Hepatocyte (in vitro differentiated cells): ENCODE measurements around the gene OLFML1. TPM values are rescaled to one million over a fixed set of nuclear protein-coding genes. Genes with fewer than 3 reads are reported as not detected.

Source experiments
- DNase-seq: peaks from one replicate; pipeline ENCODE4 v3.0.0-alpha.2; 2016; ENCODE audit warnings: low spot score
- H2AFZ ChIP-seq: fragments of 200-600 bp; sonication (generic); 2 replicates; pipeline ENCODE4 v1.6.0; 2016; ENCODE audit warnings: antibody characterized with exemption, mild to moderate bottlenecking
- H3K27ac ChIP-seq: fragments of 200-600 bp; sonication (generic); 2 replicates; pipeline ENCODE4 v1.5.1; 2016; ENCODE audit warnings: mild to moderate bottlenecking
- H3K27me3 ChIP-seq: fragments of 200-600 bp; sonication (generic); 2 replicates; pipeline ENCODE4 v1.6.1; 2016
- H3K36me3 ChIP-seq: fragments of 200-600 bp; sonication (generic); replicated peaks from 2 replicates; pipeline ENCODE4 v1.5.1; 2016; ENCODE audit warnings: low read depth; ENCODE audit not compliant: insufficient read depth
- H3K4me1 ChIP-seq: fragments of 200-600 bp; sonication (generic); 2 replicates; pipeline ENCODE4 v1.5.1; 2016; ENCODE audit warnings: mild to moderate bottlenecking, moderate library complexity; ENCODE audit not compliant: insufficient read depth
- H3K4me2 ChIP-seq: fragments of 200-600 bp; sonication (generic); 2 replicates; pipeline ENCODE4 v1.6.0; 2016
- H3K4me3 ChIP-seq: fragments of 200-600 bp; sonication (generic); 2 replicates; pipeline ENCODE4 v1.5.1; 2016; ENCODE audit warnings: mild to moderate bottlenecking
- H3K79me2 ChIP-seq: fragments of 200-600 bp; sonication (generic); 2 replicates; pipeline ENCODE4 v1.6.0; 2017; ENCODE audit warnings: mild to moderate bottlenecking
- H3K9me2 ChIP-seq: fragments of 200-600 bp; sonication (generic); replicated peaks from 2 replicates; pipeline ENCODE4 v1.6.0; 2017; ENCODE audit warnings: mild to moderate bottlenecking; ENCODE audit not compliant: insufficient read depth
- H3K9me3 ChIP-seq: fragments of 200-600 bp; sonication (generic); 2 replicates; pipeline ENCODE4 v1.5.1; 2016; ENCODE audit warnings: low read depth, mild to moderate bottlenecking
- H4K20me1 ChIP-seq: fragments of 200-600 bp; sonication (generic); 2 replicates; pipeline ENCODE4 v1.6.0; 2016; ENCODE audit warnings: mild to moderate bottlenecking; ENCODE audit not compliant: insufficient read depth, poor library complexity, severe bottlenecking
- EZH2 ChIP-seq: fragments of 200-600 bp; sonication (generic); IDR thresholded peaks from 2 replicates; pipeline ENCODE4 v1.6.1; 2016; ENCODE audit warnings: antibody characterized with exemption, mild to moderate bottlenecking, borderline replicate concordance
- EZH2phosphoT487 ChIP-seq: fragments of 200-600 bp; sonication (generic); IDR thresholded peaks from one replicate; pipeline ENCODE4 v1.6.1; 2018; ENCODE audit warnings: antibody characterized with exemption, mild to moderate bottlenecking, low read depth, moderate library complexity; ENCODE audit not compliant: unreplicated experiment, severe bottlenecking
- WGBS: methylation state at CpG from one replicate; pipeline ENCODE4 v1.1.6; 2016; ENCODE audit warnings: low lambda C conversion rate; ENCODE audit errors: missing lambda C conversion rate; 5-methylcytosine and 5-hydroxymethylcytosine counted together
- polyA plus RNA-seq: library from polyadenylated mRNA; unstranded; fragments of >200 nt; fragmentation: Nextera tagmentation; extraction: Ambion mirVana; gene quantifications from 2 replicates; pipeline ENCODE4 v1.2.1, GENCODE V29; 2016
- total RNA-seq: library from RNA; depleted of rRNA; stranded (reverse); fragments of >200 nt; gene quantifications from 2 replicates; pipeline ENCODE4 v1.2.3, GENCODE V29; 2014
- TF ChIP-seq, protein P1 (sequence below): fragments of 200-600 bp; sonication (generic); IDR thresholded peaks from 2 replicates; pipeline ENCODE4 v1.5.1; 2016; ENCODE audit warnings: antibody characterized with exemption, mild to moderate bottlenecking; ENCODE audit not compliant: poor library complexity

Gene OLFML1
- total and polyA plus RNA-seq, 2 experiments from 2014 or later = 9.3 to 10.9 TPM

DNA sequence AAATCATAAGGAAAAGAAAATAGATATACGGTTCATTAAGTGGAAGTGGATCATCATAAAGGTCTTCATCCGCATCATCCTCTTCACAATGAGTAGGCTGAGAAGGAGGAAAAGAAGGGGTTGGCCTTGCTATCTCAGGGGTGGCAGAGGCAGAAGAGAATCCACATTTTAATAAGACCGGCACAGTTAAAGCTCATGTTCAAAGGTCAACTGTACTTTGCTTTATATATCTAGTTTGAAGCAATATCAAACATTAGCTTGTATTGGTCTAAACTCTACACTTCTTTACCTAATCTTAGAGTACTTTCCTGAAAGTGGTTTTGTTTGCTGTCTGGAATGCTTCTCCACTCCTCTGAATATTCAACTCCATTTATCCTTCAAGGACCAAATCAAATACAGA lies 22.8 kb downstream of the OLFML1 start:
- DNase-seq = no peak
- Histone ChIP-seq H3K9me2 (no peaks in the 10 kb centered on the region), H3K79me2 (no peaks in the 10 kb centered on the region), H3K27me3 (no peaks in the 10 kb centered on the region), H3K4me1 (peaks cover 31% of the 10 kb centered on the region), H3K27ac (no peak overlapping the region), H3K36me3 (no peaks in the 10 kb centered on the region), H2AFZ (no peak overlapping the region), H3K4me3 (no peak overlapping the region), H4K20me1 (no peaks in the 10 kb centered on the region), H3K4me2 (no peak overlapping the region), H3K9me3 (no peaks in the 10 kb centered on the region)
- WGBS = 65% methylated on average over 3 of the region's 3 CpGs
- TF ChIP-seq, protein P1, sequence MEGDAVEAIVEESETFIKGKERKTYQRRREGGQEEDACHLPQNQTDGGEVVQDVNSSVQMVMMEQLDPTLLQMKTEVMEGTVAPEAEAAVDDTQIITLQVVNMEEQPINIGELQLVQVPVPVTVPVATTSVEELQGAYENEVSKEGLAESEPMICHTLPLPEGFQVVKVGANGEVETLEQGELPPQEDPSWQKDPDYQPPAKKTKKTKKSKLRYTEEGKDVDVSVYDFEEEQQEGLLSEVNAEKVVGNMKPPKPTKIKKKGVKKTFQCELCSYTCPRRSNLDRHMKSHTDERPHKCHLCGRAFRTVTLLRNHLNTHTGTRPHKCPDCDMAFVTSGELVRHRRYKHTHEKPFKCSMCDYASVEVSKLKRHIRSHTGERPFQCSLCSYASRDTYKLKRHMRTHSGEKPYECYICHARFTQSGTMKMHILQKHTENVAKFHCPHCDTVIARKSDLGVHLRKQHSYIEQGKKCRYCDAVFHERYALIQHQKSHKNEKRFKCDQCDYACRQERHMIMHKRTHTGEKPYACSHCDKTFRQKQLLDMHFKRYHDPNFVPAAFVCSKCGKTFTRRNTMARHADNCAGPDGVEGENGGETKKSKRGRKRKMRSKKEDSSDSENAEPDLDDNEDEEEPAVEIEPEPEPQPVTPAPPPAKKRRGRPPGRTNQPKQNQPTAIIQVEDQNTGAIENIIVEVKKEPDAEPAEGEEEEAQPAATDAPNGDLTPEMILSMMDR = no peak
- TF ChIP-seq EZH2 = no peak
- TF ChIP-seq EZH2phosphoT487 = no peak

DNA sequence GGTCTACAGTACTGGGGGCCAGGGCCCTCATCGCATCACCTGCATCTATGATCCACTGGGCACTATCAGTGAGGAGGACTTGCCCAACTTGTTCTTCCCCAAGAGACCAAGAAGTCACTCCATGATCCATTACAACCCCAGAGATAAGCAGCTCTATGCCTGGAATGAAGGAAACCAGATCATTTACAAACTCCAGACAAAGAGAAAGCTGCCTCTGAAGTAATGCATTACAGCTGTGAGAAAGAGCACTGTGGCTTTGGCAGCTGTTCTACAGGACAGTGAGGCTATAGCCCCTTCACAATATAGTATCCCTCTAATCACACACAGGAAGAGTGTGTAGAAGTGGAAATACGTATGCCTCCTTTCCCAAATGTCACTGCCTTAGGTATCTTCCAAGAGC lies 24.7 kb downstream of the OLFML1 start:
- Histone ChIP-seq H3K79me2 (peaks cover 9% of the 10 kb centered on the region), H3K4me2 (no peak overlapping the region), H3K9me3 (no peaks in the 10 kb centered on the region), H4K20me1 (no peaks in the 10 kb centered on the region), H3K27me3 (no peaks in the 10 kb centered on the region), H3K4me3 (no peak overlapping the region), H3K36me3 (no peaks in the 10 kb centered on the region), H3K27ac (no peak overlapping the region), H2AFZ (no peak overlapping the region), H3K9me2 (no peaks in the 10 kb centered on the region), H3K4me1 (peaks cover 36% of the 10 kb centered on the region)
- WGBS = 72% methylated on average over 2 of the region's 2 CpGs
- DNase-seq = no peak
- TF ChIP-seq EZH2 (no peak), EZH2phosphoT487 (no peak)
- TF ChIP-seq, protein P1 = no peak

DNA sequence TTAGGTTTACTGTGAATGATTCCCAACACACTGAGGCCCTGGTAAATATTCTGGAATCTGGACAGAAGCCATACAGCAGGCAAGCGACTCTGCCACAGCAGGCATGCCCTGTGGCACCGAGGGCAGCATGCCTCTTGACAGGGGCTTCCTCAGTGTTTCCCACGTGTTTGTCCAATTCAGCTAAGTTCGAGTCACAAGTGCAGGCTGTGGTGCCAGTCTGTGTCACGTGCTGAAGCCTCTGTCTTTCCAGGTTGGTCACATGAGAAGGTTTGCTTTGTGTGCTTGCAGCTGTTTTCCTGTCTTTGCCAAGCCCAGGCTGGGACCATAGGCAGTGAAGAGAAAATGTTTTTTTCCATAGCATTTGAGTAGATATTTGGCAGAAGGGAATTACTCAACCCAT lies 26.1 kb downstream of the OLFML1 start:
- TF ChIP-seq, protein P1 = no peak
- no peak overlapping the region for H3K4me3 ChIP-seq
- H3K4me1 ChIP-seq = peaks cover 36% of the 10 kb centered on the region
- no peaks in the 10 kb centered on the region for H3K36me3 ChIP-seq
- H4K20me1 ChIP-seq = no peaks in the 10 kb centered on the region
- H3K9me2 ChIP-seq = no peaks in the 10 kb centered on the region
- H2AFZ ChIP-seq = no peak overlapping the region
- peak overlapping the region; percentile 87 for H3K27ac ChIP-seq
- peak; percentile 32 for DNase-seq
- no peaks in the 10 kb centered on the region for H3K27me3 ChIP-seq
- H3K4me2 ChIP-seq = no peak overlapping the region
- no peaks in the 10 kb centered on the region for H3K9me3 ChIP-seq
- peaks cover 23% of the 10 kb centered on the region for H3K79me2 ChIP-seq
- WGBS = 74% methylated on average over 5 of the region's 5 CpGs
